Stimulated activated CD4-positive, alpha-beta T cell treated with anti-CD3 and anti-CD28 coated beads, TNF-alpha, amount 100 ng/mL, for 24 hours (primary cell): Measurements from ENCODE around the gene RNF217.
"Not testable (repeated sequence)": the region's sequence is repeated elsewhere in the genome, so short reads cannot be mapped to it uniquely, and the experiment has no call there.

ENCODE experiments used
- DNase-seq, 3 experiments: peaks; one replicate each; pipeline ENCODE4 v3.0.0-alpha.2; 2020; ENCODE audit warnings: low read depth in 3 of 3

The RNF217 gene

GRCh38 chr6:125013938-125014660 lies 51.9 kb downstream of the RNF217 start:
- DNase-seq, result no peak

- DNase-seq, result no peak
Observed at GRCh38 chr6:125014661-125014957, 52.4 kb downstream of the RNF217 start.

- no peak for DNase-seq
Observed at GRCh38 chr6:125015152-125015551, 52.9 kb downstream of the RNF217 start.

- DNase-seq, result no peak
Observed at GRCh38 chr6:125018136-125018535, 55.9 kb downstream of the RNF217 start.

- DNase-seq, result no peak
Observed at GRCh38 chr6:125019281-125019680, 57.0 kb downstream of the RNF217 start.

GRCh38 chr6:125019918-125020317 lies 57.7 kb downstream of the RNF217 start:
- no peak for DNase-seq

- DNase-seq, result no peak
Observed at GRCh38 chr6:125020385-125020784, 58.1 kb downstream of the RNF217 start.

- DNase-seq, result no peak
Observed at GRCh38 chr6:125022391-125022989, 60.3 kb downstream of the RNF217 start.

- DNase-seq, result no peak
Observed at GRCh38 chr6:125025164-125025854, 63.1 kb downstream of the RNF217 start.

GRCh38 chr6:125027287-125027686 lies 65.0 kb downstream of the RNF217 start:
- no peak for DNase-seq

GRCh38 chr6:125030969-125031368 lies 68.7 kb downstream of the RNF217 start:
- DNase-seq, result no peak

- no peak for DNase-seq
Observed at GRCh38 chr6:125031385-125031784, 69.1 kb downstream of the RNF217 start.

- DNase-seq, result not testable (repeated sequence)
Observed at GRCh38 chr6:125034929-125035328, 72.7 kb downstream of the RNF217 start.

GRCh38 chr6:125036486-125036885 lies 74.2 kb downstream of the RNF217 start:
- not testable (repeated sequence) for DNase-seq

GRCh38 chr6:125037827-125038226 lies 75.6 kb downstream of the RNF217 start:
- no peak for DNase-seq

GRCh38 chr6:125038925-125039324 lies 76.7 kb downstream of the RNF217 start:
- DNase-seq, result no peak

- no peak for DNase-seq
Observed at GRCh38 chr6:125041740-125042459, 79.7 kb downstream of the RNF217 start.

- DNase-seq, result no peak
Observed at GRCh38 chr6:125044066-125044465, 81.8 kb downstream of the RNF217 start.

GRCh38 chr6:125044667-125045066 lies 82.4 kb downstream of the RNF217 start:
- no peak for DNase-seq

- DNase-seq, result no peak
Observed at GRCh38 chr6:125046107-125046925, 84.1 kb downstream of the RNF217 start.

GRCh38 chr6:125048274-125048673 lies 86.0 kb downstream of the RNF217 start:
- DNase-seq, result no peak
